Measurements from ENCODE around the gene NPFFR1.
"Not testable (repeated sequence)": the region's sequence is repeated elsewhere in the genome, so short reads cannot be mapped to it uniquely, and the experiment has no call there.

Gene NPFFR1

GRCh38 chr10:70254778-70255328 lies 29.0 kb downstream of the NPFFR1 start:
- DNase-seq: no peak

DNA sequence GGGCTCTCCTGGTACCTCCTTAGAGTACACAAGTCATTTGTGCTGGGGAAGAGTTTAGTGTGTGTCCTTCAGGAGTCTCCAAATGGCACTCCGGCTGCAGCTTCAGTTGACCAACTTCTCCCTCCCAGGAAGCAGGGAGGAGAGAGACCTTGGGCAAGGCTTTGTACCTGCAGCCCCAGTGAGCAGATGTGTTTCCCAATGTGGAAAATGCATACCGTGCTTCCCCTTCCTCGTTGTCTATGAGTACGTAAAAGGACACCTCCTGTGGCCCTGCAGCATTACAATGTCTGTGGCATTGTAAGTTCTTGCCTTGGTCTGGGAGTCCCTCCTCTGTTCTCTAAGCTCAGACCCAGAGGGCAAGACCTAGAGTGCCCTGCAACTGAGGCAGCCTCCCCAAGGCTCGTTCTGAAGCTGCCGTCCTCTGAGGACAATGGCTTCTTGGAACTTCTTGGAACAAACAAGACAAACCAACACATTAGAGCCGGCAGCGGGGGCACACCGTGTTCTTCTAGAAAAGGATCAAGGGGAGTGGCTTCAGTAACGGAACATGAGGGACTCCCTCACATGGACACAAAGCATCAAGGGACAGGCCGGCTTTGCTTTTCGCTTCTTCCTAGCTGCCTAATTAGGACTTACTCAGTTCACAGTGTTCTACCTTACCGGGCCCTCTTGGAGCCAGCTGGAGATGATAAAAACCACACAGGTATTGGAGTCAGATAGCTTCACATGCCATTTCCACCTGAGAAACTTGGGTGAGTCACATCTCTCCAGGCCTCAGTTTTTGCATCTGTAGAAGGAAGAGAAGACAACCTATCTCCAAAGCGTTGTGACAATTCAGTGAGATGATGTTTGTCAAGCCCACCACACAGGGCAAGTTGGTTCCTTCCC lies 29.7 kb downstream of the NPFFR1 start:
- DNase-seq: no peak

DNA sequence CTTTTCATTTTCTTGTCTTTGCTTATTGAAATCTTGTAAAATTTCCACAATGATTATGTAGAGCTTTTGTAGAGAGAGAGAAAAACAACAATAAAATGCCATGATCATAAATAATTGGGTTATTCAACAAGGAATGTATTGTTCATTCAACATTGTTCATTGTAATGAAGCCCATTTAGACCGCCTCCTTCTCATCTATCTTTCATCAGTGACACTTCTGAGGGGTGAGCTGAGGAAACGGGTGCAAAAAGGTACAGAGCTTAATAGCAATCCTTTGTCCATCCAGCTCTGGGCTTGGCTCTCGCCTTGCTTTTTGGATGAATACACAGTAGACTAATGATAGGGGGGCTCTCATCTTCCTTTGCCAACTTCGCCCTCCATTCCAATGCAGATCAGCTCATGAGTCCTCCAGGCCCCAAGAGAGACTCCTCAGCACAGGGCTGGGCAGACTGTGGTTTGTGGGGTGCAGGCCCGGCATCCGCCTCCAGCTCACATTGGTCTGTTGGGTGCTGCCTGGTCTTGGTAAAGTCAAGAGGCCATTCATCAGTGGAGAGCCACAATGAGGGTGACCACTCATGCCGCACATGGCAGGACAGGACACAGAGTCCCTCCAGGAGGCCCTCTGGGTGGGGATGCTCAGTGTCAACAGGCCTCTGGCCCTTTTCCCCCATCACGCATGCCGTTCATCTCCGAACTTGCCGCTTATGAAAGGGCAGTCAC lies 32.7 kb downstream of the NPFFR1 start:
- no peak for DNase-seq

GRCh38 chr10:70247360-70247759 lies 36.4 kb downstream of the NPFFR1 start:
- no peak for DNase-seq

- no peak for DNase-seq
Observed at GRCh38 chr10:70241081-70241480, 42.7 kb downstream of the NPFFR1 start.

GRCh38 chr10:70239986-70240385 lies 43.8 kb downstream of the NPFFR1 start:
- DNase-seq: not testable (repeated sequence)

DNA sequence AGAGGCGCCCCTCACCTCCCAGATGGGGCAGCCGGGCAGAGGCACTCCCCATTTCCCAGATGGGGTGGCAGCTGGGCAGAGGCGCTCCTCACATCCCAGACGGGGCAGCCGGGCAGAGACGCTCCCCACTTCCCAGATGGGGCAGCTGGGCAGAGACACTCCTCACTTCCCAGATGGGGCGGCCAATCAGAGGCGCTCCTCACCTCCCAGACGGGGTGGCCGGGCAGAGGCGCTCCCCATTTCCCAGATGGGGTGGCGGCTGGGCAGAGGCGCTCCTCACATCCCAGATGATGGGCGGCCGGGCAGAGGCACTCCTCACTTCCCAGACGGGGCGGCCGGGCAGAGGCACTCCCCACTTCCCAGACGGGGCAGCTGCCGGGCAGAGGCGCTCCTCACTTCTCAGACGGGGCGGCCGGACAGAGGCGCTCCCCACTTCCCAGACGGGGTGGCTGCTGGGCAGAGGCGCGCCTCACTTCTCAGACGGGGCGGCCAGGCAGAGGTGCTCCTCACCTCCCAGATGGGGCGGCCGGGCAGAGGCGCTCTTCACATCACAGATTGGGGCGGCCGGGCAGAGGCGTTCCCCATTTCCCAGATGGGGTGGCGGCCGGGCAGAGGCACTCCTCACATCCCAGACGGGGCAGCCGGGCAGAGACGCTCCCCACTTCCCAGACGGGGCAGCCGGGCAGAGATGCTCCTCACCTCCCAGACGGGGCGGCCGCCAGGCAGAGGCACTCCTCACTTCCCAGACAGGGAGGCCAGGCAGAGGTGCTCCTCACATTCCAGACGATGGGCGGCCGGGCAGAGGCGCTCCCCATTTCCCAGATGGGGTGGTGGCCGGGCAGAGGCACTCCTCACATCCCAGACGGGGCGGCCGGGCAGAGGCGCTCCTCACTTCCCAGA lies 44.5 kb downstream of the NPFFR1 start:
- DNase-seq: not testable (repeated sequence)

DNA sequence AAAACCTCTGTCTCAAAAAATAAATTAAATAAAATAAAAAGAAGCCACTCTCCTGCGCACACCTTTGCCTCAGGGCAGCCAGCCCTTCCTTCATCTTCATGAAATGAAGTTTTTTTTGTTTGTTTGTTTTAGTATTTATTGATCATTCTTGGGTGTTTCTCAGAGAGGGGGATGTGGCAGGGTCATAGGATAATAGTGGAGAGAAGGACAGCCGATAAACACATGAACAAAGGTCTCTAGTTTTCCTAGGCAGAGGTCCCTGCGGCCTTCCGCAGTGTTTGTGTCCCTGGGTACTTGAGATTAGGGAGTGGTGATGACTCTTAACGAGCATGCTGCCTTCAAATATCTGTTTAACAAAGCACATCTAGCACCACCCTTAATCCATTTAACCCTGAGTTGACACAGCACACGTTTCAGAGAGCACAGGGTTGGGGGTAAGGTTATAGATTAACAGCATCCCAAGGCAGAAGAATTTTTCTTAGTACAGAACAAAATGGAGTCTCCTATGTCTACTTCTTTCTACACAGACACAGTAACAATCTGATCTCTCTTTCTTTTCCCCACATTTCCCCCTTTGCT lies 45.8 kb downstream of the NPFFR1 start:
- DNase-seq: not testable (repeated sequence)

GRCh38 chr10:70234668-70235447 lies 48.9 kb downstream of the NPFFR1 start:
- peak; percentile 85 for DNase-seq

GRCh38 chr10:70233939-70234300 lies 49.9 kb downstream of the NPFFR1 start:
- no peak for DNase-seq

DNA sequence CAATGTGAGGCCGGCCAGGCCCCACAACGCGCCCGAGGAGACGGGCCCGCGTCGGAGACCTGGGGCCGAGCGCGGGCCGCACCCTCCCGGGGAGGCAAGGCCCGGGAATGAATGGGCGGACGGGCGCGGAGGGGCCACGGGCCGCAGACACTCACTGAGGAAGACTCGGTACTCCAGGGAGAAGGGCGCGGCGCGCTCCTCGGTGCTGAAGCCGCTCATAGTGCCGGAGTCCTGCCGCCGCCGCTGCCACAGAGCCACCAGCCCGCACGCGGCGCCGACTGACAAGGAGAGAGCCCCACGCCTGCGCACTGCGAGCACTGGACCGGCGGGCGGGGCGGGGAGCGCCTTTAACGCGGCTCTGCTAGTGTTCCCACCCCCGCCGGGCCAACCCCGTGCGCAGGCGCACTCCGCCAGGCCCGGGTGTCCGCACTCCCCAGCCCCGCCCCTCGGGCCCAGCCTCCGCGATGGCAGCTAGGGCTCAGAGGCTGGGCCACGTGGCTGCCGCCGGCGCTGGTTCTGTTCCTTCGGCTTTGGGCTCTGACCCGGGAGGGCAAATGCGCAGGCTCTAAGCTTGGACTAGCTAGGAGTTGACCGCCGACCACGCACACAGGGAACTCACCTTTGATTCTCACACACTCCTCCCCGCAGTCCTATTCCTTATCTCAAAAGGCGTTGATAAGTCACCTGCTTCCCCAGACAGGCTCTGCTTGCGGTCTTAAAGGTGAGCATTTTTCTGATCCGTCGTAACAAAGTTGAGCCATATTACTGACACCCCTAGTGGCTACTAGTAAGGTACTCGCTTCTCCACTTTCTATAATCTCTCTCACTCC lies 50.5 kb downstream of the NPFFR1 start, which contains the start of gene PPA1:
Gene PPA1, minus strand, starts transcription at position 321 of the 830 bp plus-strand sequence. Its CDS starts 102 bp downstream, at position 219.
- DNase-seq: peak; percentile 95

DNA sequence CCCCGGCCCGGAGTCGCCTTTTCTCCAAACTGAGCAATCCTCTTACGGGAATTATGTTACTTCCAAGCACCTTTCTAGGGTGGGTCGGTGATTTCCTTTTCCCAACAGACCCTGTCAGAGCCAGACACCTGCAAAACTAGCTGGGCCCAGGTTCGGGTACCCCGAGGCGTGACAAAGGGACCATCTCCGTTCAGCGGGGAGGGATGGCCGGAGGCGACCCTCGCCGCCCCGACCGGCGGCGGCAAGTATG lies 51.0 kb downstream of the NPFFR1 start:
- DNase-seq: no peak

DNA sequence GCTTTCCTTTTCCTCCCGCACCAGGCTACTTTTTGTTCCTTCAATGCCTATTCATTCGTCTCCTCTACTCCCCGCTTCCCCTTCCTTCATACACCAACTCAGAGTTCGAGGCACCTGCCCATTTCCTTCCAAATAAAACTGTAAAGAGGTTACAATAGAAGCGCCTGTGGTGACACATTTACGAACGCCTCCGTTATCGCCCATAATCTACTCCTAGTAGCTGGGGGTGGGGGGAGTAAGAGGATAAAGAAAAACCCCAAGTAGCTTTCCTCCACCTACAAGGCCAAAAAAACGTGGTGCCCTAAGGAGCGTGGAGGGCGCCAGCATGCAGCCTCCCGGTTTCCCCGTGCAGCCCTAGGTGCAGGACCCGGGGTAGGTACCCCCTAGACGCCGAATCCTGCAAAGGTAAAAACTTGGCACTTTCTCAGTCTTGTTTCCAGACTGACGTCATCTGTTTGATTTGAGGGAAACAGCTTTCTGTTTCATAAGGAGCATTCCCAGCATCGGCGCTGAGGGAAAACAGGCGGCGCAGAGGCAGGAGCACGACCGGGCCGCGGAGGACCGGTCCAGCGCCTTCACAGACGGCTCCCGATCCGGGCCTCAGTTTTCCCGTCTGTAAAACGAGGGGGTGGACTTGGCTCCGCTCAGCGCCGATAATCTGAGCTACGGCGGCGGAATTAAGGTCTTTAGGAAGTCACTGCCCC lies 51.5 kb downstream of the NPFFR1 start:
- DNase-seq: peak; percentile 41

- DNase-seq: no peak
Observed at GRCh38 chr10:70228491-70228890, 55.3 kb downstream of the NPFFR1 start.

- no peak for DNase-seq
Observed at GRCh38 chr10:70227548-70228320, 56.1 kb downstream of the NPFFR1 start.

DNA sequence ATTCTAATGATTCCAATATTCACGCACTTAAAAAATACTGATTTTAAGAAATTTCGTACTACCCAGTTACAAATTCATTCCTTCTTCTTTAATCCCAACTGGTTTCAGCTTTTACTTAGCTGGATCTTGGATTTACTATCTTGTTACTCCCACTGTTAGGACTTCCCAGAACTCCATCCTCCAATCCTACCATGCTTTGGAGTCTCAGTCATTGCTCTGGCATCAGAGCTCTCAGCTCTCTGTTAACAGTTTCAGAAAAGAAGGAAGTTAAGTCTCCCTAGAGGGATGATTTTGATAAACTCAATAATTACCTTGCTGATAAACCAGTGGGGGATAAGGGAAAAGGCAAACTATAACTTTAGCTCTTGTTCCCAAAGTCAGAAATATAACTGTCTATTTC lies 60.1 kb downstream of the NPFFR1 start:
- DNase-seq: no peak

DNA sequence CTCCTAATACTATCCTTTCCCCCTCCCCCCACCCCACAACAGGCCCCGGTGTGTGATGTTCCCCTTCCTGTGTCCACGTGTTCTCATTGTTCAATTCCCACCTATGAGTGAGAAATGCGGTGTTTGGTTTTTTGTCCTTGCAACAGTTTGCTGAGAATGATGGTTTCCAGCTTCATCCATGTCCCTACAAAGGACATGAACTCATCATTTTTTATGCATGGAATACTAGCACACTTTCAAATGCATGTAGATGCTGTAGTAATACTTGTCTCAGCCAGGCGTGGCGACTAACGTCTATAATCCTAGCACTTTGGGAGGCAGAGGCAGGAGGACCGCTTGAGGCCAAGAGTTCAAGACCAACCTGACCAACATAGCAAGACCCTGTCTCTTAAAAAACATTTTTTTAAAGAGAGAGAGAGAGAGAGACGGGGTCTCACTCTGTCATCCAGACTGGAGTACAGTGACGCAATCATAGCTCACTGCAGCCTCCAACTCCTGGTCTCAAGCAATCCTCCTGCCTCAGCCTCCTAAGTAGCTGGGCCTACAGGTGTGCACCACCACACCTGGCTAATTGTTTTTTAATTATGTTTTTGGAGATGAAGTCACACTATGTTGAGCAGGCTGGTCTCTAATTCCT lies 60.9 kb downstream of the NPFFR1 start:
- DNase-seq: not testable (repeated sequence)

GRCh38 chr10:70222340-70222794 lies 61.4 kb downstream of the NPFFR1 start:
- no peak for DNase-seq

- no peak for DNase-seq
Observed at GRCh38 chr10:70221030-70221429, 62.8 kb downstream of the NPFFR1 start.

Data from fibroblast of upper back skin (primary cell).